Activated CD8-positive, alpha-beta memory T cell treated with anti-CD3 and anti-CD28 coated beads, Interleukin-2, amount 50 U/mL, for 24 hours (primary cell): ENCODE measurements around the gene SENP8.
"Not testable (repeated sequence)": the region's sequence is repeated elsewhere in the genome, so short reads cannot be mapped to it uniquely, and the experiment has no call there.

Experiments
- DNase-seq: peaks from one replicate; pipeline ENCODE4 v3.0.0-alpha.2; 2020; ENCODE audit errors: extremely low read depth

The SENP8 gene

GRCh38 chr15:72118017-72118978 lies at the start of gene SENP8, which contains the start of gene MYO9A:
Gene SENP8, plus strand, starts transcription at chr15:72118403. Its CDS starts 21,221 bp downstream, at chr15:72139624.
Gene MYO9A, minus strand, starts transcription at chr15:72118150. Its CDS starts 71,587 bp downstream, at chr15:72046563.
- peak; percentile 95 for DNase-seq

GRCh38 chr15:72068856-72069255 lies 49.3 kb upstream of the SENP8 start:
- DNase-seq: no peak

GRCh38 chr15:72070817-72071447 lies 47.3 kb upstream of the SENP8 start:
- no peak for DNase-seq

GRCh38 chr15:72071448-72071825 lies 46.8 kb upstream of the SENP8 start:
- not testable (repeated sequence) for DNase-seq

GRCh38 chr15:72074335-72075060 lies 43.7 kb upstream of the SENP8 start:
- no peak for DNase-seq

GRCh38 chr15:72077950-72078349 lies 40.3 kb upstream of the SENP8 start:
- DNase-seq: no peak

GRCh38 chr15:72078887-72079286 lies 39.3 kb upstream of the SENP8 start:
- no peak for DNase-seq

GRCh38 chr15:72082176-72082575 lies 36.0 kb upstream of the SENP8 start:
- DNase-seq: no peak

- DNase-seq: no peak
Measured at GRCh38 chr15:72086010-72086697, 32.0 kb upstream of the SENP8 start.

- DNase-seq: no peak
Measured at GRCh38 chr15:72086920-72087648, 31.1 kb upstream of the SENP8 start.

GRCh38 chr15:72092006-72092405 lies 26.2 kb upstream of the SENP8 start:
- DNase-seq: no peak

- no peak for DNase-seq
Measured at GRCh38 chr15:72092691-72093090, 25.5 kb upstream of the SENP8 start.

- no peak for DNase-seq
Measured at GRCh38 chr15:72096796-72097195, 21.4 kb upstream of the SENP8 start.

GRCh38 chr15:72098040-72098439 lies 20.2 kb upstream of the SENP8 start:
- DNase-seq: no peak

- no peak for DNase-seq
Measured at GRCh38 chr15:72099155-72099554, 19.0 kb upstream of the SENP8 start.

GRCh38 chr15:72100551-72100950 lies 17.7 kb upstream of the SENP8 start:
- not testable (repeated sequence) for DNase-seq

- no peak for DNase-seq
Measured at GRCh38 chr15:72105111-72105510, 13.1 kb upstream of the SENP8 start.

GRCh38 chr15:72106068-72106467 lies 12.1 kb upstream of the SENP8 start:
- DNase-seq: no peak

- no peak for DNase-seq
Measured at GRCh38 chr15:72110355-72110754, 7.8 kb upstream of the SENP8 start.

GRCh38 chr15:72112116-72112515 lies 6.1 kb upstream of the SENP8 start:
- no peak for DNase-seq

GRCh38 chr15:72112805-72113204 lies 5.4 kb upstream of the SENP8 start:
- no peak for DNase-seq
